VCaP (cell line): ENCODE results near the gene ETS1.

ENCODE experiments used
- H3K27ac ChIP-seq: fragments of 450-650 bp; 2 replicates; pipeline ENCODE4 v1.5.1; 2017
- CTCF ChIP-seq: fragments of 450-650 bp; conservative IDR thresholded peaks from 2 replicates; pipeline ENCODE4 v1.5.1; 2017; ENCODE audit warnings: mild to moderate bottlenecking, moderate library complexity

Gene ETS1

GRCh38 chr11:128499613-128500253, 87.6 kb downstream of the ETS1 start:
- TF ChIP-seq CTCF, result no peak
- no peak overlapping the region for H3K27ac ChIP-seq

GRCh38 chr11:128498721-128499245, 88.6 kb downstream of the ETS1 start:
- no peak for TF ChIP-seq CTCF
- no peak overlapping the region for H3K27ac ChIP-seq

- no peak overlapping the region for H3K27ac ChIP-seq
- TF ChIP-seq CTCF, result no peak
Observed at GRCh38 chr11:128497776-128498095, 89.6 kb downstream of the ETS1 start.

- no peak overlapping the region for H3K27ac ChIP-seq
- no peak for TF ChIP-seq CTCF
Observed at GRCh38 chr11:128497061-128497775, 90.1 kb downstream of the ETS1 start.

- TF ChIP-seq CTCF, result no peak
- no peak overlapping the region for H3K27ac ChIP-seq
Observed at GRCh38 chr11:128496692-128497060, 90.7 kb downstream of the ETS1 start.

- no peak overlapping the region for H3K27ac ChIP-seq
- no peak for TF ChIP-seq CTCF
Observed at GRCh38 chr11:128496249-128496648, 91.1 kb downstream of the ETS1 start.

GRCh38 chr11:128494418-128495332, 92.7 kb downstream of the ETS1 start:
- H3K27ac ChIP-seq, result no peak overlapping the region
- TF ChIP-seq CTCF, result no peak
